Chondrocyte (in vitro differentiated cells): ENCODE data around the gene KREMEN1. TPM values are rescaled to one million over a fixed set of nuclear protein-coding genes. Genes with fewer than 3 reads are reported as not detected.
"Not testable (repeated sequence)": the region's sequence is repeated elsewhere in the genome, so short reads cannot be mapped to it uniquely, and the experiment has no call there.

Experiments used
- DNase-seq: peaks from one replicate; pipeline ENCODE4 v3.0.0; 2021; ENCODE audit warnings: mixed read lengths, low spot score
- H3K27ac Mint-ChIP-seq: one replicate; pipeline ENCODE4 v1.8.0; 2021; ENCODE audit warnings: mild to moderate bottlenecking, moderate library complexity, mixed read lengths; ENCODE audit not compliant: unreplicated experiment
- H3K27me3 Mint-ChIP-seq: 2 replicates; pipeline ENCODE4 v1.8.0; 2021; ENCODE audit warnings: low read depth, mixed read lengths
- H3K36me3 Mint-ChIP-seq: 2 replicates; pipeline ENCODE4 v1.8.0; 2021; ENCODE audit warnings: low read depth, mixed read lengths
- H3K4me1 Mint-ChIP-seq: 2 replicates; pipeline ENCODE4 v1.8.0; 2021; ENCODE audit warnings: low read depth, mild to moderate bottlenecking, mixed read lengths
- H3K4me3 Mint-ChIP-seq: one replicate; pipeline ENCODE4 v1.8.0; 2021; ENCODE audit warnings: mild to moderate bottlenecking, moderate library complexity, mixed read lengths; ENCODE audit not compliant: unreplicated experiment
- H3K9me3 Mint-ChIP-seq: 2 replicates; pipeline ENCODE4 v1.8.0; 2021; ENCODE audit warnings: low read depth, mixed read lengths
- total RNA-seq: library from RNA; stranded (reverse); gene quantifications from 3 replicates; pipeline ENCODE4 v1.2.1, GENCODE V29; 2021
- TF ChIP-seq, protein P1 (sequence below): fragments of 200-600 bp; sonication (generic); IDR thresholded peaks from 2 replicates; pipeline ENCODE4 v1.5.0; 2021; ENCODE audit warnings: antibody characterized with exemption, mild to moderate bottlenecking, moderate library complexity

The KREMEN1 gene
- total RNA-seq, 1 donor from 2014 or later = 7.3 TPM

GRCh38 chr22:29081517-29082236, 8.8 kb downstream of the KREMEN1 start:
- Mint-ChIP-seq H3K27me3 (no peaks in the 10 kb centered on the region), H3K9me3 (no peaks in the 10 kb centered on the region), H3K4me1 (peaks cover 4% of the 10 kb centered on the region), H3K36me3 (no peaks in the 10 kb centered on the region), H3K4me3 (no peak overlapping the region), H3K27ac (no peak overlapping the region)
- DNase-seq = no peak
- TF ChIP-seq, protein P1, sequence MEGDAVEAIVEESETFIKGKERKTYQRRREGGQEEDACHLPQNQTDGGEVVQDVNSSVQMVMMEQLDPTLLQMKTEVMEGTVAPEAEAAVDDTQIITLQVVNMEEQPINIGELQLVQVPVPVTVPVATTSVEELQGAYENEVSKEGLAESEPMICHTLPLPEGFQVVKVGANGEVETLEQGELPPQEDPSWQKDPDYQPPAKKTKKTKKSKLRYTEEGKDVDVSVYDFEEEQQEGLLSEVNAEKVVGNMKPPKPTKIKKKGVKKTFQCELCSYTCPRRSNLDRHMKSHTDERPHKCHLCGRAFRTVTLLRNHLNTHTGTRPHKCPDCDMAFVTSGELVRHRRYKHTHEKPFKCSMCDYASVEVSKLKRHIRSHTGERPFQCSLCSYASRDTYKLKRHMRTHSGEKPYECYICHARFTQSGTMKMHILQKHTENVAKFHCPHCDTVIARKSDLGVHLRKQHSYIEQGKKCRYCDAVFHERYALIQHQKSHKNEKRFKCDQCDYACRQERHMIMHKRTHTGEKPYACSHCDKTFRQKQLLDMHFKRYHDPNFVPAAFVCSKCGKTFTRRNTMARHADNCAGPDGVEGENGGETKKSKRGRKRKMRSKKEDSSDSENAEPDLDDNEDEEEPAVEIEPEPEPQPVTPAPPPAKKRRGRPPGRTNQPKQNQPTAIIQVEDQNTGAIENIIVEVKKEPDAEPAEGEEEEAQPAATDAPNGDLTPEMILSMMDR = no peak

DNA sequence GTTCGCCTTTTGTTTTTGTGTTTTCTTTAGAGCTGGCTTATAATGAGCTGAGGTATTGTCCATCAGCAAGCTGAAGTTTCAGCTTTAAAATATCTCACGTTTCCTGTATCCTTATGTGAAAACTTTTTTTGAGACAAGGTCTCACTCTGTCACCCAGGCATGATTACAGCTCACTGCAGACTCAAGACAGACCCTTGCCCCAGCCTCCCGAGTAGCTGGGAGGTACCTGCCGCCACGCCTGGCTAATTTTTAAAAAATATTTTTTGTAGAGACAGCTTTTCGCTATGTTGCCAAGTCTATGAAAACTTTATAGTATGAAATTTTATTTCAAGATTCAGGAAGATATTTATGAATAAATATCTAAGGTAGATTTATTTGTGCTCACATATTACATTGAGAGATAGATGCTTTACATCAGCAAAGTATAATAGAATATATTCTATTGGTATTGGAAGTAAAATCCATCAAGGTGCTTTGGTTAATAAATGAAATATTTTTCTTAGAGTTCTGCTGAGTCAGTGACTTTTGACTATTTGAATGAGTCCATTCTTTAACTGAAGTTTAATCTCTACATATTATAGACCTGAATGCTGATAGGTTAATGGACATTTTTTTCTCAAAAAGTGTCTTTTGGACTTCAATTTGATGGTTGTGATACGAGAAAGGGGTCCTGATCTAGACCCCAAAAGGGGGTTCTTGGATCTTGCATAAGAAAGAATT, 10.2 kb downstream of the KREMEN1 start:
- DNase-seq = no peak
- Mint-ChIP-seq H3K4me1 (peaks cover 4% of the 10 kb centered on the region), H3K36me3 (no peaks in the 10 kb centered on the region), H3K9me3 (no peaks in the 10 kb centered on the region), H3K4me3 (no peak overlapping the region), H3K27me3 (no peaks in the 10 kb centered on the region), H3K27ac (no peak overlapping the region)
- TF ChIP-seq, protein P1 = no peak

DNA sequence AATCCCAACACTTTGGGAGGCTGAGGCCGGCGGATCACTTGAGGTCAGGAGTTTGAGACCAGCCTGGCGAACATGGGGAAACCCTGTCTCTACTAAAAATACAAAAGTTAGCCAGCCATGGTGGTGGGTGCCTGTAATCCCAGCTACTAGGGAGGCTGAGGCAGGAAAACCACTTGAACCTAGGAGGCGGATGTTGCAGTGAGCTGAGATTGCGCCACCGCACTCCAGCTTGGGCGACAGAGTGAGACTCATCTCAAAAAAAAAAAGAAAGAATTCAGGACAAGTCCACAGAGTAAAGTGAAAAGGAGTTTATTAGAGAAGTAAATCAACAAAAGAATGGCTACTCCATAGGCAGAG, 10.7 kb downstream of the KREMEN1 start:
- H3K27me3 Mint-ChIP-seq, H3K9me3 Mint-ChIP-seq, H3K4me3 Mint-ChIP-seq, DNase-seq, H3K4me1 Mint-ChIP-seq, H3K36me3 Mint-ChIP-seq, H3K27ac Mint-ChIP-seq: not testable (repeated sequence)

- H3K36me3 Mint-ChIP-seq = no peaks in the 10 kb centered on the region
- TF ChIP-seq, protein P1 = no peak
- peaks cover 4% of the 10 kb centered on the region for H3K4me1 Mint-ChIP-seq
- no peak for DNase-seq
- H3K27ac Mint-ChIP-seq = no peak overlapping the region
- no peaks in the 10 kb centered on the region for H3K27me3 Mint-ChIP-seq
- no peak overlapping the region for H3K4me3 Mint-ChIP-seq
- no peaks in the 10 kb centered on the region for H3K9me3 Mint-ChIP-seq
These were observed 11.2 kb downstream of the KREMEN1 start for GRCh38 chr22:29083933-29084591.

DNA sequence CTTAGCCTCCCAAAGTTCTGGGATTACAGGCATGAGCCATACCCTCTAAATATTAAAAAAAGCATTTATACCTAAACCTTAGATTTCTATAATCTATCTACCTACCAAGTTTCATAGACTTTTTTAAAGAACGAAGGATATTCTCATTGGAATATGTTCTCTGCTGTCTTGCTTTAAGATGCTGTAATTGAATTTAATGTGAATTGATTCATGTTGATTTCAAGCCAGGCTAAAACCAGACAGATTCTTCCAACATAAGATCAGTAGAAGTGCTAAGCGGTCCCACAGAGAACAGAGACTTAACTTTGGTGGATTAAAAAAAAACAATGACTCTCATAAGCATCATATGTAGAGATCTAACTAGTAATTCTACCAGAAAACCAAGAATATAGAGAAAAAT, 14.2 kb downstream of the KREMEN1 start:
- Mint-ChIP-seq H3K27me3 (peaks cover 3% of the 10 kb centered on the region), H3K27ac (no peak overlapping the region), H3K4me3 (no peak overlapping the region), H3K9me3 (no peaks in the 10 kb centered on the region), H3K4me1 (no peaks in the 10 kb centered on the region), H3K36me3 (no peaks in the 10 kb centered on the region)
- DNase-seq = no peak
- TF ChIP-seq, protein P1 = no peak
